HFFc6 (cell line): Measurements from ENCODE around the gene MADD. TPM values are rescaled to one million over a fixed set of nuclear protein-coding genes. Genes with fewer than 3 reads are reported as not detected.
A peak's percentile ranks its signal among the peaks of the same experiment; 100 is the strongest.

Experiments
- DNase-seq: peaks from one replicate; pipeline ENCODE4 v3.0.0-alpha.2; 2018
- H3K27ac Mint-ChIP-seq: 2 replicates; pipeline ENCODE4 v1.8.0; 2020; ENCODE audit warnings: mild to moderate bottlenecking, mixed read lengths
- H3K27me3 Mint-ChIP-seq: 2 replicates; pipeline ENCODE4 v1.8.0; 2021; ENCODE audit warnings: mild to moderate bottlenecking, moderate library complexity, mixed read lengths; ENCODE audit not compliant: insufficient read depth
- H3K36me3 Mint-ChIP-seq: 2 replicates; pipeline ENCODE4 v1.8.0; 2021; ENCODE audit warnings: low read depth, mixed read lengths
- H3K4me1 Mint-ChIP-seq: 2 replicates; pipeline ENCODE4 v1.8.0; 2020; ENCODE audit warnings: low read depth, mixed read lengths
- H3K4me3 Mint-ChIP-seq: 2 replicates; pipeline ENCODE4 v1.8.0; 2020; ENCODE audit warnings: mild to moderate bottlenecking, moderate library complexity, mixed read lengths
- H3K9me3 Mint-ChIP-seq: 2 replicates; pipeline ENCODE4 v1.8.0; 2020; ENCODE audit warnings: mild to moderate bottlenecking, mixed read lengths
- CTCF ChIP-seq: fragments of 200-600 bp; sonication (generic); IDR thresholded peaks from 2 replicates; pipeline ENCODE4 v1.5.0; 2021; ENCODE audit warnings: antibody characterized with exemption, mild to moderate bottlenecking
- total RNA-seq, 6 experiments: library from RNA; stranded (reverse); fragmentation: NEBNext Ultra II Directional; extraction: Animal tissue kit (Norgen Biotek cat#: 25700); gene quantifications; 2 replicates in 1 of 6; 3 replicates in 5 of 6; pipeline ENCODE4 v1.2.3, GENCODE V29; 2021

MADD gene
- total RNA-seq, 6 experiments from 2014 or later = 22.4 to 30.5 (median 25.2) TPM

- TF ChIP-seq CTCF = no peak
- peaks cover 40% of the 10 kb centered on the region for H3K4me1 Mint-ChIP-seq
- H3K27me3 Mint-ChIP-seq = peaks cover 5% of the 10 kb centered on the region
- no peaks in the 10 kb centered on the region for H3K9me3 Mint-ChIP-seq
- H3K4me3 Mint-ChIP-seq = no peak overlapping the region
- H3K27ac Mint-ChIP-seq = no peak overlapping the region
- DNase-seq = no peak
- H3K36me3 Mint-ChIP-seq = peaks cover 5% of the 10 kb centered on the region
These were observed 5.8 kb upstream of the MADD start for GRCh38 chr11:47264119-47264518.

GRCh38 chr11:47264521-47264920 lies 5.4 kb upstream of the MADD start:
- Mint-ChIP-seq H3K27ac (peak overlapping the region; percentile 45), H3K4me1 (peaks cover 38% of the 10 kb centered on the region), H3K4me3 (no peak overlapping the region)

GRCh38 chr11:47267876-47268275 lies 2.1 kb upstream of the MADD start:
- Mint-ChIP-seq H3K27me3 (peaks cover 5% of the 10 kb centered on the region), H3K9me3 (no peaks in the 10 kb centered on the region), H3K36me3 (peaks cover 5% of the 10 kb centered on the region), H3K4me1 (peaks cover 62% of the 10 kb centered on the region), H3K4me3 (peak overlapping the region; percentile 90; the same call in 1 of the 2 replicates), H3K27ac (peak overlapping the region; percentile 97)
- DNase-seq = no peak
- no peak for TF ChIP-seq CTCF

More at GRCh38 chr11:47264521-47264920, 5.4 kb upstream of the MADD start:
- DNase-seq = no peak
- Mint-ChIP-seq H3K27me3 (peaks cover 5% of the 10 kb centered on the region), H3K36me3 (peaks cover 5% of the 10 kb centered on the region), H3K9me3 (no peaks in the 10 kb centered on the region)
- TF ChIP-seq CTCF = no peak

GRCh38 chr11:47268448-47269001 lies 1.4 kb upstream of the MADD start:
- DNase-seq = no peak
- H3K9me3 Mint-ChIP-seq = no peaks in the 10 kb centered on the region
- H3K36me3 Mint-ChIP-seq = peaks cover 5% of the 10 kb centered on the region
- no peak for TF ChIP-seq CTCF
- H3K4me1 Mint-ChIP-seq = peaks cover 64% of the 10 kb centered on the region
- H3K4me3 Mint-ChIP-seq = peak overlapping the region; percentile 90
- H3K27ac Mint-ChIP-seq = peak overlapping the region; percentile 97
- H3K27me3 Mint-ChIP-seq = peaks cover 5% of the 10 kb centered on the region

- peak; percentile 88 for DNase-seq
- Mint-ChIP-seq H3K27ac (peak overlapping the region; percentile 97), H3K4me3 (peak overlapping the region; percentile 90), H3K4me1 (peaks cover 59% of the 10 kb centered on the region), H3K36me3 (peaks cover 5% of the 10 kb centered on the region), H3K27me3 (peaks cover 5% of the 10 kb centered on the region), H3K9me3 (no peaks in the 10 kb centered on the region)
- peak; percentile 55 for TF ChIP-seq CTCF
These were observed 718 bp upstream of the MADD start for GRCh38 chr11:47269002-47269828.
